HG03103 (cell line): ENCODE results near the gene HPN.
"Not testable (repeated sequence)": the region's sequence is repeated elsewhere in the genome, so short reads cannot be mapped to it uniquely, and the experiment has no call there.

ENCODE experiments used
- ATAC-seq: cut with Tn5 transposase; IDR thresholded peaks from one replicate; pipeline ENCODE4 v1.9.1; 2021; ENCODE audit warnings: low read depth; ENCODE audit not compliant: unreplicated experiment

HPN gene

GRCh38 chr19:35099155-35099896, 57.8 kb downstream of the HPN start:
- ATAC-seq: no peak

GRCh38 chr19:35099897-35100275, 58.4 kb downstream of the HPN start:
- no peak for ATAC-seq

DNA sequence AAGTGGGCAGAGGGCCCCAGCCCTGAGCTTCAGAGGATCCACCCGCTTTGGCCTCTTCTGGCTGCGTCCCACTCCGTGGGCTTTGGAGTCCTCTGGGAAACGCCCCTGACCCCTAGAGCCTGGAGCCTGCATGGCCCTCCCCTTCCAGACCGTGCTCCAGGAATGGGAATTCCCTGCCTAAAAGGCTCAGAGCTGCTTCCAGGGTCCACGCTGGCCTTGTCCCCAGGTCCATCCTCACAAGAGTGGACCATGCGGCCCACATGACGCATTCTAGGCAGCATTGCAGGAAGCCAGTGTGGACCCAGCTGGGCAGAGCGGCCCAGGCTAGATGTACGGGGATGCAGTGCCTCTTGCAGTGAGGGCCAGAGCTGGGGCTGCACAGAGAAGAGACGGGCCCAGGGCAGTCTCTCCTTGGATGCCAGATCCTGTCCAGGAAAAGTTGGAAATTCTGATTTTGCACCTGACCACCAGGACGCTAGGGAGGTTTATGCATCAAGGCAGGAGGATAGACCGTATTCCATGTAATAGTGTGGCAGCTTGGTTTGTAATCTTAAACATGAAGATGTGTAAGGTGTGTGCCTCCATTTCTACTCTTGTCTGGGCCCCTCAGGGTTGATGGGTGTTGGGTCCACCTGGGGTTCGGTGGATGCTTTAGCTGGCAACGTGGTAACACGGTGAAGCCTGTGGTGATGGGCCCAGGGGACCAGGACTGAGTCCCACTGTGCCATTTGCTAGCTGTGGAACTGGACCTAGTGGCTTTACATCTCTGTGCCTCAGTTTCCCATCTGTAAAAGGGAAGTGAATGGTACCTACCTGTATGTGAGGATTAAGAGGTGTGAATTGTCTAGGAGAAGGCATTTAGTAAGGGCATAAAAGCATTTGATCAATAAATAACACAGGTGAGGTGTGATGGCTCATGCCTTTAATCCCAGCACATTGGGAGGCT, 59.3 kb downstream of the HPN start:
- ATAC-seq: no peak

- not testable (repeated sequence) for ATAC-seq
Measured at GRCh38 chr19:35101949-35102348, 60.4 kb downstream of the HPN start.

DNA sequence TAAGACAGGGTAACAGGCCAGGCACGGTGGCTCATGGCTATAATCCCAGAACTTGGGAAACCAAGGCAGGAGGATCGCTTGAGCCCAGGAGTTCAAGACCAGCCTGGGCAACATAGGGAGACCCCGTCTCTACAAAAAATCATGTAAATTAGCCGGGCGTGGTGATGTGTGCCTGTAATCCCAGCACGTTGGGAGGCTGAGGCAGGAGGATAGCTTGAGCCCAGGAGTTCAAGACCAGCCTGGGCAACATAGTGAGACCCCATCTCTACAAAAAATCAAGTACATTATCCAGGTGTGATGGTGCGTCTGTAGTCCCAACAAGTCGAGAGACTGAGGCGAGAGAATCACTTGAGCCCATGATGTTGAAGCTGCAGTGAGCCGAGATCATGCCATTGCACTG, 62.1 kb downstream of the HPN start:
- ATAC-seq: not testable (repeated sequence)

- ATAC-seq: no peak
Measured at GRCh38 chr19:35104361-35104760, 62.8 kb downstream of the HPN start.

DNA sequence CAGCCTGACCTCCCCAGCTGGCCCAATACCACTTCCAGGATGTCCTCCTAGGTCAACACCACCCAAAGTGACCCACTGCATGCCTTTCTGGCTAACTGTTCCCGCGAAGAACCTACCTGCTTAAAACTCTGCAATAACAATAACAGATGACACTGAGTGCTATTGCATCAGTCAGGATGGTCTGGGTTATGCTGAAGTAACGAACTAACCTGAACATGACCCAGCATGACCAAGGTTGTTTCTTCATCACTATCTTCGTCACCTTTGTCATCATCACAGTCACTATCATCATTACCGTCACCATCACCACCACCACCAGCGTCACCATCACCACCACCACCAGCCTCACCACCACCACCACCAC, 63.5 kb downstream of the HPN start:
- ATAC-seq: no peak

DNA sequence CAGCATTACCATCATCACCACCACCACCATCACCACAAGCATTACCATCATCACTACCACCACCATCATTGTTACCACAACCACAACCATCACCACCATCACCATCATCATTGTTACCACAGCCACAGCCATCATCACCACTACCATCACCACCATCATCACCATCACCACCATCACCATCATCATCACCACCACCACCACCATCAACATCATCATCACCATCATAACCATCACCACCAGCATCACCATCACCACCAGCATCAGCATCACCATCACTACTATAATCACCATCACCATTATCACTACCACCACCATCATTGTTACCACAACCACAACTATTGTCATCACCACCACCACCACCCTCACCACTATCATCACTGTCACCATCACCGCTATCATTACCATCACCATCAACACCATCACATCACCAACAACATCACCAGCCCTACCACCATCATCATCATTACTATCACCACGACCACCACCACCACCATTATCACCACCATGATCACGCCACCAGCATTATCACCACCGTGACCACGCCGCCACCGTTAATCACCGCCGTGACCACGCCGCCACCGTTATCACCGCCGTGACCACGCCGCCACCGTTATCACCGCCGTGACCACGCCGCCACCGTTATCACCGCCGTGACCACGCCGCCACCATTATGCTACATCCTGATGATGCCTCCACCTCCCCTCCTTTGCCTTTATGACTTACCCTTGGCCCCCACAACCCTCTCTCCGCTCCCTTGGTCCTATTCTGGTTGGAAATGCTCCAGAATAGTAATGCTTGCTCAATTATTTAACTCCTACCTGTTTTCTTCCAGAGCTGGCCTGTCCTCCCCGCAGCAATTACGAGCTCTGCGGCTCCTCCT, 64.1 kb downstream of the HPN start:
- no peak for ATAC-seq

DNA sequence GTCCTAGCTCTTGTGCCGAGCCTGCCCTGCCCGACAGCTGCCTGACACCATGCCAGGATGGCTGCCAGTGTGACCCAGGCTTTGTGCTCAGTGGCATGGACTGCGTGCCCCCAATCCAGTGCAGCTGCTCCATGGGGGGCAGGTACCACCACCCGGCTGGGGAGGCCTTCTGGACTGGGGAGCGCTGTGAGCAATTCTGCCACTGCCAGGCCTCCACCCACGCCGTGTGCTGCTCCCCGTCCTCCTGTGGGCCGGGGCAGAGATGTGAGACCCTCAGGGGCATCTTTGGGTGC, 64.7 kb downstream of the HPN start:
- no peak for ATAC-seq

- no peak for ATAC-seq
Measured at GRCh38 chr19:35106898-35107541, 65.5 kb downstream of the HPN start.

GRCh38 chr19:35107545-35107944, 66.0 kb downstream of the HPN start:
- no peak for ATAC-seq

DNA sequence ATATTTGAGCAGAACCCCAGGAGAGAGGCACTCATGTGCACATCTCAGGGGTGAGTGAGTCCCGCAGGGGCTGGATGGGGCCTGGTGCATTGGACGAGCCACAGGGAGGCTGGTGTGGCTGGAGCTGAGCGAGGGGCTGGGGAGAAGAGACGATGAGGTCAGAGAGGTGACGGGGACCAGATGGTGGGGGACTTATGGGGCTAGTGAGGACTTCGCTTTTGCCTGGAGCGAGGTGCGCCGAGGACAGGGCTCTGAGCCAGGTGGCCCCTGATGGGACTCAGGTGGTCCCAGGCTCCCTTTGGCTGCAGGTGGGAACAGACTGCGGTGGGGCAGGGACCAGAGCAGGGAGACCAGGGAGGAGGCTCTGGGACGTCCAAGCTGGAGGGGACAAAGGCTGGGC, 67.2 kb downstream of the HPN start:
- ATAC-seq: no peak

DNA sequence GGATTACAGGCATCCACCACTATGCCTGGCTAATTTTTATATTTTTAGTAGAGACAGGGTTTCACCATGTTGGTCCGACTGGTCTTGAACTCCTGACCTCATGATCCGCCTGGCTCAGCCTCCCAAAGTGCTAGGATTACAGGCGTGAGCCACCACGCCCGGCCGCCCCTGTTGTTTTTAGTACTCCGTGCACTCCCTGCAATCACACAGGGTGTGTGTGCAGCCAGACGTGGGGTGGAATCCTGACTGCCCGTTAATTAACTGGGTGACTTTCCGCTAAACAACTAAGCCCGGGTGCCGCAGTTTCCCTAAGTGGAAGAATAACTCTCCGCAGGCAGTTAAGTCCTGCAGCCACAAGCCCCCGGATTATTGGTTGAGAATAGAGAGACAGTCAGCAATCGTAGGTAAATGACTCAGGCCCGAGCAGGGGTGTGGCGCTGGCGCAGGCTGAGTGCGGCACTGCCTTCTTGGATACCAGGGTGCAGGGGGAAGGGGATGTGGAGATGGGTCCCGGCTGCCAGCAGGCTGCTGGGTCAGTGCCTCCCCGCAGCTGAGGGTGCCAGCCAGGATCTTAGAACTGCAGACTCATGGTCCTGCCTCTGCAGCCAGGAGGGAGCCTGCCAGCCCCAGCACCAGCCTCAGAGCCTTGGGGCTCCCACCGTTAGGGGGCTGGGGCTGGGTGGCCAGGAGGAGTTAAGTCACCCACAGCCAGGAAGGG, 68.0 kb downstream of the HPN start:
- no peak for ATAC-seq

DNA sequence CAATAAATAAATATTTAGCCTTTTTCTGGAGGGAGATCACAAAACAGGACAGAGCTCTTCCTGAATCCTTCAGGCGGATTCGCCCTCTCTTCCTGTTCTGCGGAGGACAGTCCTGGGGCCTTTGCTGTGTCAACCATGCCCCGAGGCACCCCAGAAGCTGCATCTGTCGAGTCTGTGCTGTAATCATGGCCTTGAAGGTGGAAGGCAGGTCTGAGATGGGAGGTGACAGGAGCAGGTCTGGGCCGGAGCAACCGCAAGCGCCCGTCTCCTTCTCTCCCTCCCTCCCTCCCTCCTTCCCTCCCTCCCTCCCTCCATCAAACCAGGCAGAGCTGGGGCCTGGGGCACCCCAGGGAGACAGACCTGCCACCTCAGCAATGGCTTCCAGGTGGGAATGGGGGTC, 69.5 kb downstream of the HPN start:
- no peak for ATAC-seq

- ATAC-seq: no peak
Measured at GRCh38 chr19:35112995-35113688, 71.6 kb downstream of the HPN start.

- ATAC-seq: no peak
Measured at GRCh38 chr19:35114353-35115176, 73.0 kb downstream of the HPN start.

DNA sequence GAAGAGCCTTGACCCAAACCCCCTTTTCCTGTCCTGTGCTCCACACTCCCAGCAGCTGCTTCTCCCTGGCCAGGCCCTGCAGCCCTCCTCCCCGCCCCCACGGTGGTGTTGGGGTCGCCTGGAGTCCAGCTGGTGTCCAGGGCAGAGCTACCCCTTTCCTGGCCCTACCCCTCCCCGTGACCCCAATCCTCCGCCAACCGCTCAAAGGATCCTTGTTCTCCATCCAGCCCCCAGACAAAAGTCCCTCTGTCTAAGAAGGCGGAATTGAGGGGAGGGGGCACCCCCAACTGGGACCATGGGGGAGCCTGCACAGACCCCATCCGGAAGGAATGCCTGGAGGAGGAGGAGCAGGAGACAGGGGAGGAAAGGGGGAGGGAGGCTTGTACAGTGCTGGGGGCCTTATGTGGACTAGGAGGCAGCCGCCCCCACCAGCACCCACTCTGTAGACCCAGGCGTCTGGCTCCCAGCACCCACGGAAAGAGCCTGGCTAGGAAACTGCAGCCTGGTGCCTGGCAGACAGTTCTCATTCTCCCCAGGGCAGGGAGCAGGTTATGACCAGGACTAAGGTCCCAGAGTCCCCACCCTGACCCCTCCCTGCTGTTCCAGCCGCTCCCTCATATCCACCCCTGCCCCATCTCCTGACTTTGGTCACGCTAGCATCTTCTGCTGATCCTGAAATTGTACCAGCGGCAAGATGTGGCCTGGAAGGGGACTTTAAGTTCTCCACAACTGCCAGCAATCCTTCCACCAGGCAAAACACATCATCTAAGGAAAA, 73.8 kb downstream of the HPN start, which contains the start of gene FXYD3:
Gene FXYD3, plus strand, starts transcription at position 647 of the 775 bp plus-strand sequence. CDS start 3,554 bp downstream, outside the sequence.
- no peak for ATAC-seq
